Muscle of leg (tissue), 11 donors: Measurements from ENCODE around the gene ETV3. TPM values are rescaled to one million over a fixed set of nuclear protein-coding genes. Genes with fewer than 3 reads are reported as not detected.

Source experiments
- DNase-seq: peaks from one replicate; pipeline ENCODE4 v3.0.0; 2013
- H3K27ac ChIP-seq: one replicate; pipeline ENCODE4 v1.5.1; 2013; ENCODE audit warnings: mild to moderate bottlenecking, low read length, control low read depth
- H3K27me3 ChIP-seq: one replicate; pipeline ENCODE4 v1.6.1; 2013; ENCODE audit warnings: low read length; ENCODE audit not compliant: control insufficient read depth, insufficient read depth
- H3K36me3 ChIP-seq: one replicate; pipeline ENCODE4 v1.6.1; 2013; ENCODE audit warnings: low read length; ENCODE audit not compliant: control insufficient read depth, insufficient read depth
- H3K4me1 ChIP-seq: one replicate; pipeline ENCODE4 v1.6.1; 2013; ENCODE audit warnings: low read length; ENCODE audit not compliant: control insufficient read depth, insufficient read depth
- H3K4me3 ChIP-seq: one replicate; pipeline ENCODE4 v1.5.1; 2013; ENCODE audit warnings: low read length, control low read depth
- H3K9me3 ChIP-seq: replicated peaks from 2 replicates; pipeline ENCODE4 v1.6.1; 2013; ENCODE audit warnings: low read depth, low read length; ENCODE audit not compliant: control insufficient read depth
- WGBS: methylation state at CpG from one replicate; pipeline ENCODE4 v1.1.5; 2013; ENCODE audit warnings: missing lambda C conversion rate; ENCODE audit not compliant: insufficient coverage; 5-methylcytosine and 5-hydroxymethylcytosine counted together
- polyA plus RNA-seq, 8 donors: library from polyadenylated mRNA; unstranded; fragments of 120-200 nt; gene quantifications; one replicate each; pipeline versions ENCODE4 v1.2.1 to v1.2.3, GENCODE V29; 2013; ENCODE audit warnings: inconsistent platforms in 1 of 8, low replicate concordance in 1 of 8; ENCODE audit not compliant: insufficient read length in 8 of 8, insufficient read depth in 1 of 8
- total RNA-seq: library from RNA; stranded (reverse); fragments of 120-200 nt; gene quantifications from one replicate; pipeline ENCODE4 v1.2.4, GENCODE V29; 2013

Gene ETV3
- total and polyA plus RNA-seq, 9 donors = 9.8 to 21.2 (median 14.6) TPM

GRCh38 chr1:157142201-157142600 is 4.0 kb upstream of the ETV3 start:
- no peaks in the 10 kb centered on the region for H3K9me3 ChIP-seq
- no peaks in the 10 kb centered on the region for H3K27me3 ChIP-seq
- H3K27ac ChIP-seq = no peak overlapping the region
- H3K4me1 ChIP-seq = peaks cover 8% of the 10 kb centered on the region
- DNase-seq = no peak
- H3K4me3 ChIP-seq = no peak overlapping the region
- no peaks in the 10 kb centered on the region for H3K36me3 ChIP-seq
- no CpG with 5 or more reads among the region's 2 CpGs for WGBS

GRCh38 chr1:157141212-157141855 is 3.1 kb upstream of the ETV3 start:
- Histone ChIP-seq H3K4me3 (no peak overlapping the region), H3K27ac (no peak overlapping the region), H3K9me3 (no peaks in the 10 kb centered on the region), H3K27me3 (no peaks in the 10 kb centered on the region), H3K4me1 (peaks cover 16% of the 10 kb centered on the region), H3K36me3 (no peaks in the 10 kb centered on the region)
- no CpG with 5 or more reads among the region's 4 CpGs for WGBS
- DNase-seq = no peak

- Histone ChIP-seq H3K36me3 (peaks cover 10% of the 10 kb centered on the region), H3K9me3 (no peaks in the 10 kb centered on the region), H3K4me1 (peaks cover 20% of the 10 kb centered on the region), H3K27me3 (no peaks in the 10 kb centered on the region), H3K4me3 (no peak overlapping the region), H3K27ac (no peak overlapping the region)
- 100% methylated on average over 1 of the region's 2 CpGs for WGBS
- DNase-seq = no peak
These were observed 1.9 kb upstream of the ETV3 start for GRCh38 chr1:157140063-157140588.

GRCh38 chr1:157139052-157139715 is 989 bp upstream of the ETV3 start:
- no peak for DNase-seq
- 8% methylated on average over 8 of the region's 9 CpGs for WGBS
- Histone ChIP-seq H3K4me3 (peak overlapping the region; percentile 95), H3K4me1 (peaks cover 20% of the 10 kb centered on the region), H3K36me3 (peaks cover 19% of the 10 kb centered on the region), H3K27ac (peak overlapping the region; percentile 98), H3K27me3 (no peaks in the 10 kb centered on the region), H3K9me3 (no peaks in the 10 kb centered on the region)

GRCh38 chr1:157137408-157138219 is 581 bp downstream of the ETV3 start:
- Histone ChIP-seq H3K27ac (peak overlapping the region; percentile 98), H3K27me3 (no peaks in the 10 kb centered on the region), H3K36me3 (peaks cover 24% of the 10 kb centered on the region), H3K4me1 (peaks cover 20% of the 10 kb centered on the region), H3K9me3 (no peaks in the 10 kb centered on the region), H3K4me3 (peak overlapping the region; percentile 95)
- WGBS = 0% methylated on average over 34 of the region's 36 CpGs
- peak; percentile 32 for DNase-seq

- Histone ChIP-seq H3K36me3 (peaks cover 30% of the 10 kb centered on the region), H3K4me3 (peak overlapping the region; percentile 95), H3K27me3 (no peaks in the 10 kb centered on the region), H3K4me1 (peaks cover 20% of the 10 kb centered on the region), H3K27ac (peak overlapping the region; percentile 98), H3K9me3 (no peaks in the 10 kb centered on the region)
- 10% methylated on average over 2 of the region's 4 CpGs for WGBS
- peak; percentile 24 for DNase-seq
These were observed 1.2 kb downstream of the ETV3 start for GRCh38 chr1:157137046-157137407.

GRCh38 chr1:157136133-157136532 is 2.1 kb downstream of the ETV3 start:
- H3K9me3 ChIP-seq = no peaks in the 10 kb centered on the region
- 58% methylated on average over 4 of the region's 4 CpGs for WGBS
- no peak for DNase-seq
- H3K36me3 ChIP-seq = peaks cover 36% of the 10 kb centered on the region
- H3K4me3 ChIP-seq = no peak overlapping the region
- H3K4me1 ChIP-seq = peaks cover 20% of the 10 kb centered on the region
- no peaks in the 10 kb centered on the region for H3K27me3 ChIP-seq
- H3K27ac ChIP-seq = no peak overlapping the region

- Histone ChIP-seq H3K27ac (no peak overlapping the region), H3K36me3 (peaks cover 38% of the 10 kb centered on the region), H3K9me3 (no peaks in the 10 kb centered on the region), H3K27me3 (no peaks in the 10 kb centered on the region), H3K4me3 (no peak overlapping the region), H3K4me1 (peaks cover 20% of the 10 kb centered on the region)
- no peak for DNase-seq
- no CpG with 5 or more reads among the region's 1 CpG for WGBS
These were observed 2.5 kb downstream of the ETV3 start for GRCh38 chr1:157135646-157136045.

GRCh38 chr1:157135070-157135469 is 3.1 kb downstream of the ETV3 start:
- Histone ChIP-seq H3K36me3 (peaks cover 41% of the 10 kb centered on the region), H3K4me1 (peaks cover 20% of the 10 kb centered on the region), H3K9me3 (no peaks in the 10 kb centered on the region), H3K27ac (no peak overlapping the region), H3K27me3 (no peaks in the 10 kb centered on the region), H3K4me3 (no peak overlapping the region)
- WGBS = 100% methylated on average over 1 of the region's 2 CpGs
- DNase-seq = no peak

- Histone ChIP-seq H3K36me3 (peaks cover 41% of the 10 kb centered on the region), H3K27me3 (no peaks in the 10 kb centered on the region), H3K9me3 (no peaks in the 10 kb centered on the region), H3K27ac (no peak overlapping the region), H3K4me3 (no peak overlapping the region), H3K4me1 (peaks cover 20% of the 10 kb centered on the region)
- DNase-seq = no peak
- WGBS = 85% methylated on average over 4 of the region's 4 CpGs
These were observed 3.8 kb downstream of the ETV3 start for GRCh38 chr1:157134442-157134841.
